Left cardiac atrium (tissue), 4 donors: Measurements from ENCODE around the gene SF3A2. TPM values are rescaled to one million over a fixed set of nuclear protein-coding genes. Genes with fewer than 3 reads are reported as not detected.
A peak's percentile ranks its signal among the peaks of the same experiment; 100 is the strongest.

Experiments
- ATAC-seq, 2 donors: fragments of 200-7000 bp; cut with Tn5 transposase; one replicate each; pipeline ENCODE4 v1.9.1; 2020; ENCODE audit warnings: mild to moderate bottlenecking in 2 of 2, moderate library complexity in 2 of 2
- DNase-seq: peaks from one replicate; pipeline ENCODE4 v3.0.0-alpha.2; 2020
- intact Hi-C, 2 donors: fragments of 100-400 bp; cut with DNase I; formaldehyde crosslinking; loops; one replicate each; pipeline versions ENCODE4 v1.14.1 to v1.15.1; 2022 to 2023
- total RNA-seq, 2 donors: library from RNA; stranded (reverse); fragmentation: NEBNext Ultra II Directional; extraction: Animal tissue kit (Norgen Biotek cat#: 25700); gene quantifications; one replicate each; pipeline ENCODE4 v1.2.1, GENCODE V29; 2021
- donor health status: DM: no; HTN: yes; CAD: no.
- donor health status: DM: no; HTN: yes; CAD: no; lungs with severe emphysema.
- donor health status: DM: yes; HTN: yes; CAD: no.
- donor health status: Dilated cardiomyopathy.

SF3A2 gene
- total RNA-seq, 2 donors from 2014 or later, result 28.8 to 34.4 TPM

- no peak for DNase-seq
- no peak for ATAC-seq
- intact Hi-C loops, result no loop called here
Observed at GRCh38 chr19:2223391-2223790, 13.2 kb upstream of the SF3A2 start.

GRCh38 chr19:2223959-2224358 lies 12.7 kb upstream of the SF3A2 start:
- DNase-seq (no peak), ATAC-seq (no peak)
- intact Hi-C loops, result no loop called here

- DNase-seq, result no peak
- peak in 1 of 2 donors; percentile 15 for ATAC-seq
- intact Hi-C loops, result no loop called here
Observed at GRCh38 chr19:2224754-2225349, 11.8 kb upstream of the SF3A2 start.

GRCh38 chr19:2225415-2226050 lies 11.1 kb upstream of the SF3A2 start:
- ATAC-seq, result no peak
- DNase-seq, result no peak
- intact Hi-C loops, result no loop called here

- DNase-seq (no peak), ATAC-seq (no peak)
- intact Hi-C loops, result no loop called here
Observed at GRCh38 chr19:2226051-2226839, 10.4 kb upstream of the SF3A2 start.

- no peak for ATAC-seq
- intact Hi-C loops, result no loop called here
- no peak for DNase-seq
Observed at GRCh38 chr19:2226840-2227360, 9.7 kb upstream of the SF3A2 start.

- ATAC-seq, result no peak
- intact Hi-C loops, result no loop called here
- no peak for DNase-seq
Observed at GRCh38 chr19:2227415-2228156, 9.0 kb upstream of the SF3A2 start.

- DNase-seq (no peak), ATAC-seq (peak in 1 of 2 donors; percentile 42)
- intact Hi-C loops, result no loop called here
Observed at GRCh38 chr19:2228157-2229030, 8.2 kb upstream of the SF3A2 start.

- ATAC-seq, result peak in 1 of 2 donors; percentile 34
- intact Hi-C loops, result loop anchor here (10.0 kb wide), 1 partner anchor 75 kb away; the partner anchor contains the start of gene AP3D1 (in 2 of the 2)
Observed at GRCh38 chr19:2229103-2230032, 7.3 kb upstream of the SF3A2 start.

GRCh38 chr19:2230033-2230531 lies 6.5 kb upstream of the SF3A2 start:
- ATAC-seq, result no peak
- DNase-seq, result no peak
- intact Hi-C loops, result loop anchor here (10.0 kb wide), 1 partner anchor 75 kb away; the partner anchor contains the start of gene AP3D1 (in 2 of the 2)

More at GRCh38 chr19:2229103-2230032, 7.3 kb upstream of the SF3A2 start:
- DNase-seq, result no peak

GRCh38 chr19:2230807-2231533 lies 5.7 kb upstream of the SF3A2 start:
- intact Hi-C loops, result loop anchor here (10.0 kb wide), 1 partner anchor 76 kb away; the partner anchor contains the start of gene AP3D1 (in 2 of the 2)
- DNase-seq, result no peak
- peak in 1 of 2 donors; percentile 12 for ATAC-seq

- ATAC-seq, result no peak
- intact Hi-C loops, result loop anchor here (10.0 kb wide), 1 partner anchor 77 kb away; the partner anchor contains the start of gene AP3D1 (in 2 of the 2)
Observed at GRCh38 chr19:2231621-2232221, 4.9 kb upstream of the SF3A2 start.

GRCh38 chr19:2232286-2233151 lies 4.1 kb upstream of the SF3A2 start:
- DNase-seq, result no peak
- no peak for ATAC-seq
- intact Hi-C loops, result loop anchor here (10.0 kb wide), 1 partner anchor 78 kb away; the partner anchor contains the start of gene AP3D1 (in 2 of the 2)

More at GRCh38 chr19:2231621-2232221, 4.9 kb upstream of the SF3A2 start:
- no peak for DNase-seq

- ATAC-seq (no peak), DNase-seq (no peak)
- intact Hi-C loops, result loop anchor here (10.0 kb wide), 1 partner anchor 79 kb away; the partner anchor contains the start of gene AP3D1 (in 2 of the 2)
Observed at GRCh38 chr19:2233601-2234280, 2.9 kb upstream of the SF3A2 start.
